ENCODE data around the gene RBM8A. TPM values are rescaled to one million over a fixed set of nuclear protein-coding genes. Genes with fewer than 3 reads are reported as not detected.

RBM8A gene
- total and polyA plus RNA-seq, 8 donors: 90.2 to 197 (median 182) TPM

- DNase-seq: no peak
- no peak for TF ChIP-seq CTCF (IDR thresholded peaks at IDR 0.05)
- ATAC-seq: no peak
- Histone ChIP-seq H3K9me3 (no peaks in the 10 kb centered on the region), H3K27me3 (no peaks in the 10 kb centered on the region), H3K4me3 (no peak overlapping the region), H3K27ac (peak overlapping the region; percentile 86 to 93), H3K4me1 (peaks cover 25 to 34% of the 10 kb centered on the region in 2 donors), H3K36me3 (no peaks in the 10 kb centered on the region)
- intact Hi-C loops (cut with DNase I): no loop called here
Measured at GRCh38 chr1:145893306-145894055, 33.8 kb downstream of the RBM8A start.

GRCh38 chr1:145892486-145893087 is 34.7 kb downstream of the RBM8A start:
- no peak for TF ChIP-seq CTCF (IDR thresholded peaks at IDR 0.05)
- no peak for DNase-seq
- Histone ChIP-seq H3K4me3 (no peak overlapping the region), H3K4me1 (peaks cover 25 to 36% of the 10 kb centered on the region in 2 donors), H3K9me3 (no peaks in the 10 kb centered on the region), H3K36me3 (no peaks in the 10 kb centered on the region), H3K27me3 (no peaks in the 10 kb centered on the region), H3K27ac (peak overlapping the region; percentile 86 to 93)
- no peak for ATAC-seq
- intact Hi-C loops (cut with DNase I): no loop called here

GRCh38 chr1:145891587-145892485 is 35.4 kb downstream of the RBM8A start:
- peak; percentile 96 for ATAC-seq
- Histone ChIP-seq H3K27ac (peak overlapping the region; percentile 86 to 93), H3K4me3 (no peak overlapping the region), H3K27me3 (no peaks in the 10 kb centered on the region), H3K4me1 (peaks cover 25 to 38% of the 10 kb centered on the region in 2 donors), H3K9me3 (no peaks in the 10 kb centered on the region), H3K36me3 (no peaks in the 10 kb centered on the region)
- peak; percentile 80 to 96 for TF ChIP-seq CTCF (IDR thresholded peaks at IDR 0.05)
- intact Hi-C loops (cut with DNase I): no loop called here
- DNase-seq: peak; percentile 88 to 96 (median 92)

GRCh38 chr1:145891143-145891542 is 36.1 kb downstream of the RBM8A start:
- Histone ChIP-seq H3K27me3 (no peaks in the 10 kb centered on the region), H3K27ac (peak overlapping the region; percentile 86 to 93), H3K4me3 (no peak overlapping the region), H3K4me1 (peaks cover 28 to 38% of the 10 kb centered on the region in 2 donors), H3K36me3 (no peaks in the 10 kb centered on the region), H3K9me3 (no peaks in the 10 kb centered on the region)
- ATAC-seq (peak; percentile 67), DNase-seq (peak in 2 of 4 donors; percentile 51 to 56)
- TF ChIP-seq CTCF (IDR thresholded peaks at IDR 0.05): no peak
- intact Hi-C loops (cut with DNase I): no loop called here
